H1 (cell line): ENCODE data around the gene LBR.

ENCODE experiments used
- EZH2 ChIP-seq: fragments of 200-600 bp; sonication (generic); IDR thresholded peaks from 2 replicates; pipeline ENCODE4 v1.7.1; 2012; ENCODE audit warnings: low read depth, mild to moderate bottlenecking, moderate library complexity, low read length, inconsistent platforms; ENCODE audit not compliant: severe bottlenecking
- JUN ChIP-seq: IDR thresholded peaks from 2 replicates; pipeline ENCODE4 v1.6.1; 2011; ENCODE audit warnings: low read depth, mild to moderate bottlenecking, improper control_type of control experiment, low read length
- PHF8 ChIP-seq: fragments of 200-600 bp; sonication (generic); conservative IDR thresholded peaks from 2 replicates; pipeline ENCODE4 v1.7.1; 2012; ENCODE audit warnings: low read depth, mild to moderate bottlenecking, inconsistent platforms, low read length, moderate library complexity
- RXRA ChIP-seq: IDR thresholded peaks from 2 replicates; pipeline ENCODE4 v1.6.1; 2011; ENCODE audit warnings: low read depth, mild to moderate bottlenecking, low read length, moderate library complexity; ENCODE audit not compliant: insufficient read depth
- TEAD4 ChIP-seq: IDR thresholded peaks from 2 replicates; pipeline ENCODE4 v1.6.1; 2012; ENCODE audit warnings: low read depth, low read length, inconsistent platforms, mixed read lengths
- TF ChIP-seq, protein P1 (sequence below), 3 experiments: IDR thresholded peaks; 1 replicate in 2 of 3; 2 replicates in 1 of 3; pipeline versions ENCODE4 v1.5.1 to v1.6.1; 2011; ENCODE audit warnings: low read length in 3 of 3, mild to moderate bottlenecking in 3 of 3, inconsistent platforms in 2 of 3, low read depth in 1 of 3, moderate library complexity in 1 of 3; ENCODE audit not compliant: insufficient read depth in 1 of 3; ENCODE audit errors: control extremely low read depth in 1 of 3
- TF ChIP-seq, protein P2 (sequence below): IDR thresholded peaks from 2 replicates; pipeline ENCODE4 v1.6.1; 2011; ENCODE audit warnings: low read depth, mild to moderate bottlenecking, low read length; ENCODE audit not compliant: insufficient read depth

GRCh38 chr1:225424562-225425200, 3.2 kb downstream of the LBR start:
- TF ChIP-seq EZH2: no peak
- TF ChIP-seq, protein P1, sequence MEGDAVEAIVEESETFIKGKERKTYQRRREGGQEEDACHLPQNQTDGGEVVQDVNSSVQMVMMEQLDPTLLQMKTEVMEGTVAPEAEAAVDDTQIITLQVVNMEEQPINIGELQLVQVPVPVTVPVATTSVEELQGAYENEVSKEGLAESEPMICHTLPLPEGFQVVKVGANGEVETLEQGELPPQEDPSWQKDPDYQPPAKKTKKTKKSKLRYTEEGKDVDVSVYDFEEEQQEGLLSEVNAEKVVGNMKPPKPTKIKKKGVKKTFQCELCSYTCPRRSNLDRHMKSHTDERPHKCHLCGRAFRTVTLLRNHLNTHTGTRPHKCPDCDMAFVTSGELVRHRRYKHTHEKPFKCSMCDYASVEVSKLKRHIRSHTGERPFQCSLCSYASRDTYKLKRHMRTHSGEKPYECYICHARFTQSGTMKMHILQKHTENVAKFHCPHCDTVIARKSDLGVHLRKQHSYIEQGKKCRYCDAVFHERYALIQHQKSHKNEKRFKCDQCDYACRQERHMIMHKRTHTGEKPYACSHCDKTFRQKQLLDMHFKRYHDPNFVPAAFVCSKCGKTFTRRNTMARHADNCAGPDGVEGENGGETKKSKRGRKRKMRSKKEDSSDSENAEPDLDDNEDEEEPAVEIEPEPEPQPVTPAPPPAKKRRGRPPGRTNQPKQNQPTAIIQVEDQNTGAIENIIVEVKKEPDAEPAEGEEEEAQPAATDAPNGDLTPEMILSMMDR (IDR thresholded peaks at IDR 0.05; ENCODE audit: control extremely low read depth in 1 of 3, insufficient read depth in 1 of 3, low read depth in 1 of 3, low read length in 3 of 3): no peak
- no peak for TF ChIP-seq PHF8
- TF ChIP-seq RXRA: no peak
- TF ChIP-seq TEAD4: no peak
- TF ChIP-seq, protein P2, sequence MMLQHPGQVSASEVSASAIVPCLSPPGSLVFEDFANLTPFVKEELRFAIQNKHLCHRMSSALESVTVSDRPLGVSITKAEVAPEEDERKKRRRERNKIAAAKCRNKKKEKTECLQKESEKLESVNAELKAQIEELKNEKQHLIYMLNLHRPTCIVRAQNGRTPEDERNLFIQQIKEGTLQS: no peak
- TF ChIP-seq JUN: no peak
